Esophagus squamous epithelium (tissue), 5 donors: ENCODE results near the gene STON2. TPM values are rescaled to one million over a fixed set of nuclear protein-coding genes. Genes with fewer than 3 reads are reported as not detected.
A peak's percentile ranks its signal among the peaks of the same experiment; 100 is the strongest.

Experiments used
- DNase-seq: peaks from one replicate; lab custom pipeline; 2025; lab: John Stamatoyannopoulos, UW
- H3K27ac ChIP-seq, 4 donors: fragments of 200-600 bp; sonication (generic); one replicate each; pipeline ENCODE4 v1.5.1; 2016 to 2019; ENCODE audit warnings: mild to moderate bottlenecking in 1 of 4
- H3K27me3 ChIP-seq, 4 donors: fragments of 200-600 bp; sonication (generic); 1 replicate in 3 of 4; 2 replicates in 1 of 4; pipeline versions ENCODE4 v1.5.1 to v1.6.0; 2017 to 2021; ENCODE audit warnings: antibody characterized with exemption in 1 of 4
- H3K36me3 ChIP-seq, 3 donors: fragments of 200-600 bp; sonication (generic); one replicate each; pipeline ENCODE4 v1.5.1; 2016 to 2019
- H3K4me1 ChIP-seq, 3 donors: fragments of 200-600 bp; sonication (generic); one replicate each; pipeline ENCODE4 v1.5.1; 2017 to 2019
- H3K4me3 ChIP-seq, 4 donors: fragments of 200-600 bp; sonication (generic); 1 replicate in 3 of 4; 2 replicates in 1 of 4; pipeline ENCODE4 v1.5.1; 2016 to 2019; ENCODE audit warnings: mild to moderate bottlenecking in 2 of 4, moderate library complexity in 1 of 4
- H3K9me3 ChIP-seq, 3 donors: fragments of 200-600 bp; sonication (generic); one replicate each; pipeline ENCODE4 v1.5.1; 2016 to 2019
- POLR2A ChIP-seq, 4 donors: fragments of 450-650 bp; IDR thresholded peaks; one replicate each; pipeline ENCODE4 v1.6.1; 2017; ENCODE audit warnings: antibody characterized with exemption in 4 of 4, mild to moderate bottlenecking in 4 of 4, moderate library complexity in 3 of 4
- WGBS, 2 donors: methylation state at CpG; one replicate each; pipeline ENCODE4 v1.1.5; 2018; 5-methylcytosine and 5-hydroxymethylcytosine counted together
- intact Hi-C: fragments of 100-400 bp; cut with DNase I; formaldehyde crosslinking; loops from one replicate; pipeline ENCODE4 v1.15.0; 2022
- total RNA-seq, 4 donors: library from RNA; depleted of rRNA; stranded (reverse); fragments of >200 nt; gene quantifications; one replicate each; pipeline ENCODE4 v1.1.0, GENCODE V29; 2016
- TF ChIP-seq, protein P1 (sequence below), 6 experiments: fragments of 450-650 bp in 4 of 6; fragments of 200-600 bp in 2 of 6; sonication (generic) in 2 of 6; IDR thresholded peaks; one replicate each; pipeline ENCODE4 v1.5.1; 2016 to 2019; ENCODE audit warnings: antibody characterized with exemption in 6 of 6, mild to moderate bottlenecking in 4 of 6, moderate library complexity in 4 of 6
- donor health status: DM: yes; HTN: yes; CAD: no.

Gene STON2
- total RNA-seq, 4 donors from 2014 or later = 58.7 to 71.6 (median 67.1) TPM

DNA sequence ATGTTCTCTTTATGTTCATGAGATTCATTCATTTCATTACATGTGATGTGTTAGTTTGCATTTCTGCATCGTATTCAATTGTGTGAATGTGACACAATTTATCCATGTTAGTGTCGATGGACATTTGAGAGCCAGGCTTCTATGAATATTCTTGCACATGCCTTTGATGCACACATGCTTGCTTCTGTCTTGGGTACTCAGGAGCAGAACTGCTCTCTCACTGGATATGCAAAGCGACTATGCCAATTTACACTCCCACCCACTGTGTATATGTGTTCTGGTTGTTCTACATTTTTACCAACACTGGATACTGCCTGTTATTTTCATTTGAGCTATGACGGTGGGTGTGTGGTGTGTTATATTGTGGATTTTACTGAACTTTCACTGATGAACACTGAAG, 95.1 kb downstream of the STON2 start:
- H3K4me1 ChIP-seq = peaks cover 7 to 32% (median 10%) of the 10 kb centered on the region in 3 donors
- intact Hi-C loops = no loop called here
- no peak for DNase-seq
- no peak for TF ChIP-seq POLR2A (IDR thresholded peaks at IDR 0.05)
- TF ChIP-seq, protein P1, sequence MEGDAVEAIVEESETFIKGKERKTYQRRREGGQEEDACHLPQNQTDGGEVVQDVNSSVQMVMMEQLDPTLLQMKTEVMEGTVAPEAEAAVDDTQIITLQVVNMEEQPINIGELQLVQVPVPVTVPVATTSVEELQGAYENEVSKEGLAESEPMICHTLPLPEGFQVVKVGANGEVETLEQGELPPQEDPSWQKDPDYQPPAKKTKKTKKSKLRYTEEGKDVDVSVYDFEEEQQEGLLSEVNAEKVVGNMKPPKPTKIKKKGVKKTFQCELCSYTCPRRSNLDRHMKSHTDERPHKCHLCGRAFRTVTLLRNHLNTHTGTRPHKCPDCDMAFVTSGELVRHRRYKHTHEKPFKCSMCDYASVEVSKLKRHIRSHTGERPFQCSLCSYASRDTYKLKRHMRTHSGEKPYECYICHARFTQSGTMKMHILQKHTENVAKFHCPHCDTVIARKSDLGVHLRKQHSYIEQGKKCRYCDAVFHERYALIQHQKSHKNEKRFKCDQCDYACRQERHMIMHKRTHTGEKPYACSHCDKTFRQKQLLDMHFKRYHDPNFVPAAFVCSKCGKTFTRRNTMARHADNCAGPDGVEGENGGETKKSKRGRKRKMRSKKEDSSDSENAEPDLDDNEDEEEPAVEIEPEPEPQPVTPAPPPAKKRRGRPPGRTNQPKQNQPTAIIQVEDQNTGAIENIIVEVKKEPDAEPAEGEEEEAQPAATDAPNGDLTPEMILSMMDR (IDR thresholded peaks at IDR 0.05) = no peak
- no peaks in the 10 kb centered on the region for H3K27me3 ChIP-seq
- no peak overlapping the region for H3K4me3 ChIP-seq
- no peak overlapping the region for H3K27ac ChIP-seq
- WGBS, 2 donors = 91% methylated on average over 4 of the region's 4 CpGs
- no peaks in the 10 kb centered on the region for H3K9me3 ChIP-seq
- H3K36me3 ChIP-seq = peaks cover 0 to 5% (median 0%) of the 10 kb centered on the region in 3 donors

DNA sequence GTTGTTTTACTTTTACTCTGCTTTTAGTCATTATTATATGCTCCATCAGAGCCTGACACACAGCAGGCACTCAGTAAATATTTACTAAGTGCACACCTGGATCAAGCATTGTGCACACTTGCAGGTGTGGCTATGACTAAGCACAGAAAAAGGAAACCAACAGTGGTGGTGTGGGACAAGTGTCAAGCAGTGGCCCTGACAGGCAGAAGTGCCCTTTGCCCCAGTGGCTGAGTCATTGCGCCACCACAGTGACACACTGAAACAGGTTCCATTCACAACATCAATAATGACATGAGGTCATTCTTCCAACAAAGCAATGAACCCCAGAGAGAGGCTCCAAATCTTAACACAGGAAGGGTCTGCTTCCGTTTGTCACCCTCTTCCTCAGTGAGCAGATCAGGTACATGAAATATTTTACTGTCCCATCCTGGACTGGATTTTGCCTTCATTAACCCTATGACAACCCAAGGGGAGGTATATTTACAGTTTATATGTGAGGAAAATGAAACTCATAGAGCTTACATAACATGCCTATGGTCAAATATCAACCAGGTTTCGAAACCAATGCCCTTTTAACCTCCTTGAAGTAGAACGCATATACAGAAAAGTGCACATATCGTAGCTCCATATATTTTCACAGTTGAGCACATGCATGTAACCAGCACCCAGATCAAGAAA, 96.7 kb downstream of the STON2 start:
- WGBS, 2 donors = 52 to 65% methylated on average over 5 of the region's 5 CpGs
- no peaks in the 10 kb centered on the region for H3K9me3 ChIP-seq
- TF ChIP-seq, protein P1 (IDR thresholded peaks at IDR 0.05) = no peak
- no peak for TF ChIP-seq POLR2A (IDR thresholded peaks at IDR 0.05)
- H3K4me1 ChIP-seq = peaks cover 7 to 32% (median 10%) of the 10 kb centered on the region in 3 donors
- no peak for DNase-seq
- intact Hi-C loops = no loop called here
- no peak overlapping the region for H3K4me3 ChIP-seq
- peak overlapping the region; percentile 9 to 77 (median 73) for H3K27ac ChIP-seq
- H3K27me3 ChIP-seq = no peaks in the 10 kb centered on the region
- peaks cover 0 to 5% (median 0%) of the 10 kb centered on the region in 3 donors for H3K36me3 ChIP-seq

DNA sequence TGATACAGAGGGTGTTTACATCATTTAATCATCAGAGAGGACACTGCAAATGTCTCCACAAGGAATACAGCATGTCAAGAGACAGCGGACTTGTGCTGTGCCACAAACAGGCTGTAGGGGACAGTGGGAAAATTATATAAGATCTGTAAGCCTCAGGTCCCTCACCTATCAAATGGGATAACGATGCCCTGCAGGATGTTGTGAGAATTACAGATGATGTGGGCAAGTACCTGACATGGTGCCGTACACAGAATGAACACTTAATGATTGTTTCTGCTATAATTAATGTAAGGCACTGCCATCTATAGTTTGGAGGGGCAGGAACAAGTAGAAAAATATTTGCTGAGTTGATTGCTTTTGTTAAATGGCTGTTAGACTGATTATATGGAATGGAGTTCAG, 97.5 kb downstream of the STON2 start:
- peaks cover 7 to 32% (median 10%) of the 10 kb centered on the region in 3 donors for H3K4me1 ChIP-seq
- WGBS, 2 donors = 87 to 88% methylated on average over 3 of the region's 3 CpGs
- no peak for DNase-seq
- TF ChIP-seq, protein P1 (IDR thresholded peaks at IDR 0.05) = peak in 1 of 6 experiments; percentile 24
- TF ChIP-seq POLR2A (IDR thresholded peaks at IDR 0.05) = no peak
- H3K27me3 ChIP-seq = no peaks in the 10 kb centered on the region
- H3K9me3 ChIP-seq = no peaks in the 10 kb centered on the region
- H3K36me3 ChIP-seq = peaks cover 0 to 5% (median 0%) of the 10 kb centered on the region in 3 donors
- intact Hi-C loops = no loop called here
- no peak overlapping the region for H3K4me3 ChIP-seq
- H3K27ac ChIP-seq = peak overlapping the region; percentile 17 to 77 (median 63)

DNA sequence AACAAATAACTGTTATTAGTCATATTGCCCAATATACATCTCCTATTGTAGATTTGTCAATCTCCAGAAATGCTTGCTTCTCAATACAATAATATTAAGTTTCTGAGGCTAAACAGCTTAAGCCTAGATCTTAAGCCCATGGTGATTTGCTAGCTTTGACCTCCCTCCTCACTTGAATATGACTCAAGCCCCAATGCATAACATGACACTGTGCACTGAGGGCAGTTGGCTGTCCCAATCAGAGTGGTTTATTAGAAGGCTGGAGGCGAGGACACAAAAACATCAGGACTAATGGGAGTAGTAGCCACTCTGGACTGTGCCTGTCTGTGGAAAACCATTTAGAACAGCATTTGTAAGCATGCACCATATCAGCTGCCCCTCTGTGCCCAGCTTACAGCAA, 98.3 kb downstream of the STON2 start:
- Histone ChIP-seq H3K27ac (peak overlapping the region in 1 of 4 donors; percentile 53), H3K36me3 (peaks cover 0 to 5% (median 0%) of the 10 kb centered on the region in 3 donors), H3K9me3 (no peaks in the 10 kb centered on the region), H3K4me3 (no peak overlapping the region), H3K27me3 (no peaks in the 10 kb centered on the region), H3K4me1 (peaks cover 7 to 32% (median 10%) of the 10 kb centered on the region in 3 donors)
- no peak for DNase-seq
- intact Hi-C loops = no loop called here
- WGBS, 2 donors = 71 to 100% methylated on average over 1 of the region's 1 CpG
- TF ChIP-seq, protein P1 (IDR thresholded peaks at IDR 0.05) = no peak
- TF ChIP-seq POLR2A (IDR thresholded peaks at IDR 0.05) = no peak

DNA sequence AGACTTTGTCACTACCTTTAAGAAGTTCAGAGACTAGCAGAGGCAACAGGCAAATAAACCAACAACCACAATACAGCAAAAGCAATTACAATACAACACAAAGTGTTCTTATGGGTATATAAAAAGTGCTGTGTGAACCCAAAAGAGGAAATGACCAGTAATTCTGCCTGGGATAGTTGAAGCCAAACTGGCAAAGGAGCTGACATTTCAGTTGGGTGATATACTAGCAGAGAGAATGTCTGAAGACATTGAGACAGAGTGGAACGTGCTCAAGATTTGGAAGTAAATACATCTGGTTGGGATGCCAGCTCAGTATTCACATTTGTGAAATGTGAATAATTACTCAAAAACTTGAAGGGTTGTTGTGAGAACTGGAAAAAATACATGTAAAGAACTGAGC, 98.8 kb downstream of the STON2 start:
- no peaks in the 10 kb centered on the region for H3K9me3 ChIP-seq
- peak overlapping the region in 1 of 4 donors; percentile 19 for H3K27ac ChIP-seq
- WGBS, 2 donors = 38 to 41% methylated on average over 1 of the region's 1 CpG
- peaks cover 7 to 32% (median 10%) of the 10 kb centered on the region in 3 donors for H3K4me1 ChIP-seq
- H3K4me3 ChIP-seq = no peak overlapping the region
- no peaks in the 10 kb centered on the region for H3K27me3 ChIP-seq
- no peak for DNase-seq
- TF ChIP-seq POLR2A (IDR thresholded peaks at IDR 0.05) = no peak
- TF ChIP-seq, protein P1 (IDR thresholded peaks at IDR 0.05) = no peak
- intact Hi-C loops = no loop called here
- peaks cover 0 to 5% (median 0%) of the 10 kb centered on the region in 3 donors for H3K36me3 ChIP-seq
